Putamen (tissue), 1 donor: Measurements from ENCODE around the gene NKAIN2.
"Not testable (repeated sequence)": the region's sequence is repeated elsewhere in the genome, so short reads cannot be mapped to it uniquely, and the experiment has no call there.

Source experiments
- DNase-seq: peaks from one replicate; pipeline ENCODE4 v3.0.0-alpha.2; 2016; ENCODE audit warnings: low spot score

NKAIN2 gene

GRCh38 chr6:124682751-124683150, 879.1 kb downstream of the NKAIN2 start:
- peak; percentile 31 for DNase-seq

GRCh38 chr6:124683507-124683906, 879.8 kb downstream of the NKAIN2 start:
- DNase-seq = no peak

GRCh38 chr6:124684621-124685020, 881.0 kb downstream of the NKAIN2 start:
- no peak for DNase-seq

- no peak for DNase-seq
Measured at GRCh38 chr6:124688369-124688768, 884.7 kb downstream of the NKAIN2 start.

GRCh38 chr6:124694139-124694705, 890.6 kb downstream of the NKAIN2 start:
- DNase-seq = no peak

- DNase-seq = no peak
Measured at GRCh38 chr6:124699038-124699437, 895.4 kb downstream of the NKAIN2 start.

- no peak for DNase-seq
Measured at GRCh38 chr6:124703541-124703940, 899.9 kb downstream of the NKAIN2 start.

- not testable (repeated sequence) for DNase-seq
Measured at GRCh38 chr6:124712532-124712931, 908.9 kb downstream of the NKAIN2 start.

GRCh38 chr6:124714728-124715127, 911.1 kb downstream of the NKAIN2 start:
- DNase-seq = no peak

GRCh38 chr6:124719913-124720312, 916.2 kb downstream of the NKAIN2 start:
- no peak for DNase-seq

- DNase-seq = no peak
Measured at GRCh38 chr6:124721331-124721730, 917.7 kb downstream of the NKAIN2 start.

- no peak for DNase-seq
Measured at GRCh38 chr6:124722141-124722878, 918.6 kb downstream of the NKAIN2 start.

- DNase-seq = no peak
Measured at GRCh38 chr6:124723671-124724070, 920.0 kb downstream of the NKAIN2 start.

GRCh38 chr6:124737804-124738203, 934.1 kb downstream of the NKAIN2 start:
- DNase-seq = not testable (repeated sequence)

- DNase-seq = no peak
Measured at GRCh38 chr6:124738482-124738881, 934.8 kb downstream of the NKAIN2 start.

- DNase-seq = no peak
Measured at GRCh38 chr6:124741341-124741740, 937.7 kb downstream of the NKAIN2 start.

GRCh38 chr6:124742971-124743370, 939.3 kb downstream of the NKAIN2 start:
- DNase-seq = no peak

GRCh38 chr6:124743420-124743819, 939.8 kb downstream of the NKAIN2 start:
- DNase-seq = no peak

GRCh38 chr6:124747349-124747748, 943.7 kb downstream of the NKAIN2 start:
- DNase-seq = no peak

GRCh38 chr6:124748778-124749177, 945.1 kb downstream of the NKAIN2 start:
- DNase-seq = no peak

GRCh38 chr6:124753001-124753400, 949.3 kb downstream of the NKAIN2 start:
- DNase-seq = no peak

- no peak for DNase-seq
Measured at GRCh38 chr6:124753562-124754105, 950.0 kb downstream of the NKAIN2 start.

- DNase-seq = no peak
Measured at GRCh38 chr6:124755321-124755720, 951.7 kb downstream of the NKAIN2 start.

- no peak for DNase-seq
Measured at GRCh38 chr6:124757560-124757959, 953.9 kb downstream of the NKAIN2 start.
